ENCODE results near the gene SULT2B1. TPM values are rescaled to one million over a fixed set of nuclear protein-coding genes. Genes with fewer than 3 reads are reported as not detected.

SULT2B1 gene
- total RNA-seq, 1 donor from 2014 or later: 14.4 TPM

GRCh38 chr19:48644839-48645619 lies 93.1 kb downstream of the SULT2B1 start:
- ATAC-seq (peak; percentile 85 to 86), DNase-seq (peak; percentile 78)
- no peaks in the 10 kb centered on the region for H3K27me3 ChIP-seq (ENCODE audit: low read depth)
- H3K36me3 ChIP-seq: no peaks in the 10 kb centered on the region
- no peak for TF ChIP-seq CTCF (IDR thresholded peaks at IDR 0.05)
- intact Hi-C loops (cut with DNase I): no loop called here
- H3K27ac ChIP-seq: peak overlapping the region; percentile 83
- H3K4me1 ChIP-seq: peaks cover 19% of the 10 kb centered on the region
- peak overlapping the region; percentile 63 for H3K4me3 ChIP-seq
- no peaks in the 10 kb centered on the region for H3K9me3 ChIP-seq

- H3K4me3 ChIP-seq: peak overlapping the region; percentile 63
- TF ChIP-seq CTCF (IDR thresholded peaks at IDR 0.05): no peak
- ATAC-seq (peak; percentile 5 to 13), DNase-seq (no peak)
- peaks cover 19% of the 10 kb centered on the region for H3K4me1 ChIP-seq
- no peaks in the 10 kb centered on the region for H3K36me3 ChIP-seq
- H3K9me3 ChIP-seq: no peaks in the 10 kb centered on the region
- intact Hi-C loops (cut with DNase I): no loop called here
- peak overlapping the region; percentile 83 for H3K27ac ChIP-seq
- no peaks in the 10 kb centered on the region for H3K27me3 ChIP-seq (ENCODE audit: low read depth)
These were observed 93.6 kb downstream of the SULT2B1 start for GRCh38 chr19:48645620-48646000.

GRCh38 chr19:48646001-48646721 lies 94.2 kb downstream of the SULT2B1 start, which contains the start of gene CA11:
CA11 (minus strand) TSS chr19:48646187; CDS start chr19:48645632, 555 bp downstream.
- Histone ChIP-seq H3K9me3 (no peaks in the 10 kb centered on the region), H3K4me1 (peaks cover 19% of the 10 kb centered on the region), H3K27ac (peak within 1 kb of the TSS; percentile 83), H3K27me3 (ENCODE audit: low read depth) (no peaks in the 10 kb centered on the region), H3K36me3 (no peaks in the 10 kb centered on the region), H3K4me3 (peak within 1 kb of the TSS; percentile 63)
- TF ChIP-seq CTCF (IDR thresholded peaks at IDR 0.05): peak; percentile 85
- intact Hi-C loops (cut with DNase I): no loop called here
- ATAC-seq (peak; percentile 94 to 95), DNase-seq (peak; percentile 90)

- Histone ChIP-seq H3K27me3 (ENCODE audit: low read depth) (no peaks in the 10 kb centered on the region), H3K4me1 (peaks cover 19% of the 10 kb centered on the region), H3K27ac (peak overlapping the region; percentile 83), H3K36me3 (no peaks in the 10 kb centered on the region), H3K9me3 (no peaks in the 10 kb centered on the region), H3K4me3 (peak overlapping the region; percentile 63)
- intact Hi-C loops (cut with DNase I): no loop called here
- TF ChIP-seq CTCF (IDR thresholded peaks at IDR 0.05): no peak
- DNase-seq: no peak
- ATAC-seq: no peak
These were observed 94.8 kb downstream of the SULT2B1 start for GRCh38 chr19:48646722-48647216.

GRCh38 chr19:48648134-48648533 lies 96.2 kb downstream of the SULT2B1 start:
- no peak for DNase-seq
- Histone ChIP-seq H3K4me3 (no peak overlapping the region), H3K4me1 (peaks cover 19% of the 10 kb centered on the region), H3K36me3 (no peaks in the 10 kb centered on the region), H3K27me3 (ENCODE audit: low read depth) (no peaks in the 10 kb centered on the region), H3K9me3 (no peaks in the 10 kb centered on the region), H3K27ac (no peak overlapping the region)
- TF ChIP-seq CTCF (IDR thresholded peaks at IDR 0.05): no peak
- intact Hi-C loops (cut with DNase I): no loop called here
- ATAC-seq: no peak

Other genes with a start within 250 kb of the SULT2B1 start
- 123 TPM for gene EMP3, start 226.6 kb upstream of the SULT2B1 start, total RNA-seq
- gene TMEM143, start 188.2 kb upstream of the SULT2B1 start, total RNA-seq: 11.1 TPM
- not detected for gene SYNGR4, start 187.8 kb upstream of the SULT2B1 start, total RNA-seq
- gene KDELR1, start 160.6 kb upstream of the SULT2B1 start, total RNA-seq: 137 TPM
- gene GRIN2D, start 158.5 kb upstream of the SULT2B1 start, total RNA-seq: 0.95 TPM
- gene GRWD1, start 106.2 kb upstream of the SULT2B1 start, total RNA-seq: 25.8 TPM
- 0.71 TPM for gene KCNJ14, start 96.6 kb upstream of the SULT2B1 start, total RNA-seq
- 75.2 TPM for gene CYTH2, start 82.8 kb upstream of the SULT2B1 start, total RNA-seq
- gene LMTK3, start 40.3 kb upstream of the SULT2B1 start, total RNA-seq: 7.1 TPM
- gene SPACA4, start 54.6 kb downstream of the SULT2B1 start, total RNA-seq: not detected
- gene FAM83E, start 62.9 kb downstream of the SULT2B1 start, total RNA-seq: 34.1 TPM
- gene RPL18, start 67.0 kb downstream of the SULT2B1 start, total RNA-seq: 997 TPM
- 23.8 TPM for gene SPHK2, start 67.3 kb downstream of the SULT2B1 start, total RNA-seq
- 17.7 TPM for gene DBP, start 85.2 kb downstream of the SULT2B1 start, total RNA-seq
- gene CA11, start 94.0 kb downstream of the SULT2B1 start, total RNA-seq: 7.8 TPM
- 0.24 TPM for gene NTN5, start 120.8 kb downstream of the SULT2B1 start, total RNA-seq
- 1.2 TPM for gene FUT2, start 143.8 kb downstream of the SULT2B1 start, total RNA-seq
- 1.5 TPM for gene MAMSTR, start 167.6 kb downstream of the SULT2B1 start, total RNA-seq
- 33.4 TPM for gene RASIP1, start 188.4 kb downstream of the SULT2B1 start, total RNA-seq
- gene IZUMO1, start 194.7 kb downstream of the SULT2B1 start, total RNA-seq: 2.9 TPM
- 13.2 TPM for gene FUT1, start 200.5 kb downstream of the SULT2B1 start, total RNA-seq
- gene FGF21, start 203.4 kb downstream of the SULT2B1 start, total RNA-seq: not detected